ENCODE data around the gene ZEB2. TPM values are rescaled to one million over a fixed set of nuclear protein-coding genes. Genes with fewer than 3 reads are reported as not detected.

Gene ZEB2
- total and polyA plus RNA-seq, 2 of the 13 experiments (the other 11 are each of a cell fraction or from before 2014, with no cell fraction given), result 0.07 TPM; not detected in 1

DNA sequence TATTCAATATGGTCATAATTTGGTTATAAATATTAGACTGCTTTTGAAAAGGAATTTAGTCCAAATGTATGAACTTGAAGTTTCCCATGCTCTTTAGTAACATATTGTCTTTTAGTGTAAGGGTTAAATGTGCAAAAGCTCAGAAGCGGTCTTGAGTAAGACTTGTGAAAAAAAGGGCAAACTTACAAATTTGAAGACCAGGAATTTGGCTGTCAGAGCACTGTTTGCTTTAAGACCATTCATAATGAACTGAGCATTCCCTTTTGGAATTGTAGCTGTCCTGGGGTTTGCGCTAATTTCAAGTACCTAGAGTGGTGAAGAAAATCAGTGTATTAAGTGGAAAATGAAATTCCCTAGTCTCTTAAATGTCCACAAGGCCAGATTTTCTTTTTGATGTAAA, 6.9 kb upstream of the ZEB2 start (continued):
- no peak for TF ChIP-seq ZNF512B (CRISPR knock-in tag; IDR thresholded peaks at IDR 0.05; ENCODE audit: borderline replicate concordance)

DNA sequence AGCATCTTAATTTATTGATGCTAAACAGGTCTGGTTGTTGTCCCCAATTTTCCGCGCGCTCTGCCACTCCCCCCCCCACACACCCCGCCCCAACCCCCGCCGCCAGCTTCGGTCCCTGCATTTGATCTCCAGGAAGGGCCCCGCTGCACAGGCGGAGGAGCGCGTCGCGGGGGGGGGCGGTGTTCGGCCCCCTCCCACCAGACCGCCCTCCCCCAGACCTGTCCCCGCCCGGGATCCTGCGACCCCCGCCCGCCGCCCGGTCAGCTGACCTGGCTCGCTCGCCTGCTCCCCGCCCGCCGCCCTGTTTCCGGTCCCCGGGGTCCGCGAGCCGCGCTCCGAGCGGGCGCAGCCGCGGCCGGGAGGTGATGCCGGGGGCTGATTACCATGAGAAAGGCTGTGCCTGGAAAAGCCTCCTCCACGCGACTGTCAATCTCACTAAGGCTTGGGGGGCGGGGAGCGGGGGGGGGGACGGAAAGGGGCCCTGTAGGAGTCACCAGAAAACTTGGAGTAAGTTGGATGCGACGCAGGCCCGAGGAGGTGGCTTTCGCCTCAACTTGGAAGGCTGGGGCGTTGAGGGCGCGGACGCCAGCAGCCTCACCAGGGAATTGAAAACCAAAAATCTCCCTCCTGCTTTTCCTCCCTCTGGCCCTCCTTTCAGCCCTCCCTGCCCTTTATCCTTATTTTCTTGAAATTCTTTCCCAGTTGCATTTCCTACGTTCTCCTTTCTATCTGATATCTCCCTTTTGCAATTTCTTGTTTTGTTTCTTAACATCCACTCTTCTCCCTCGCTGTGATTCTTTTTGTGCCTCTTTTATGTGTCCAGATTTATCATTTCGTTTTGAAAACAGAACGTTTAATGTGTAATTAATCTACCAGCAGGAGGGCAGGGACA, 4.4 kb upstream of the ZEB2 start:
- in situ Hi-C loops (cut with HindIII; ENCODE audit: extremely low pct_ligation_motif_present, low pct_unique_long_range_greater_than_20kb) (no loop called here), intact Hi-C loops (cut with micrococcal nuclease; ENCODE audit: unreplicated experiment) (no loop called here)
- Histone ChIP-seq H3K36me3 (replicated peaks in 1 of 2; ENCODE audit: control insufficient read depth in 1 of 2, insufficient read depth in 2 of 2, low read length in 2 of 2) (no peaks in the 10 kb centered on the region), H3K9ac (ENCODE audit: insufficient read depth, low read depth, low read length) (no peak overlapping the region), H2AFZ (ENCODE audit: low read length) (no peak overlapping the region), H3K27ac (ENCODE audit: extremely low read length, insufficient read depth, low read length) (no peak overlapping the region), H4K20me1 (ENCODE audit: insufficient read depth, low read length) (no peaks in the 10 kb centered on the region), H3K4me1 (ENCODE audit: insufficient read depth, low read length) (no peaks in the 10 kb centered on the region), H3K27me3 (ENCODE audit: control insufficient read depth in 1 of 2, insufficient read depth in 2 of 2, low read length in 2 of 2) (peaks cover 2 to 47% of the 10 kb centered on the region in 2 experiments), H3K9me3 (ENCODE audit: low read length) (no peaks in the 10 kb centered on the region), H3K79me2 (ENCODE audit: insufficient read depth, low read length) (no peaks in the 10 kb centered on the region), H3K4me2 (ENCODE audit: low read depth, low read length) (no peak overlapping the region), H3K4me3 (replicated peaks in 1 of 3; ENCODE audit: insufficient read depth in 1 of 3, low read depth in 2 of 3, low read length in 3 of 3) (no peak overlapping the region)
- POLR2A ChIA-PET, result no interaction called here
- peak; percentile 31; the same call in 1 of the 2 replicates for TF ChIP-seq GABPB1 (CRISPR knock-in tag; IDR thresholded peaks at IDR 0.05)
- TF ChIP-seq ZNF367 (CRISPR knock-in tag; IDR thresholded peaks at IDR 0.05; ENCODE audit: borderline replicate concordance), result no peak
- TF ChIP-seq HNRNPK (IDR thresholded peaks at IDR 0.05; ENCODE audit: low read depth, low read length, poor library complexity, severe bottlenecking), result peak; percentile 48
- CTCF ChIA-PET (ENCODE audit: low intra/inter-chr PET ratio, low total read pairs), result no interaction called here
- DNase-seq (ENCODE audit: low spot score), result no peak
- no TSS peak for BruUV-seq (replicated peaks)
- ATAC-seq, result peak; percentile 52
- FAIRE-seq, result no peak
- WGBS (ENCODE audit: low lambda C conversion rate), result 16% methylated on average over 30 of the region's 58 CpGs

Measured in HepG2 (cell line).